Measurements from ENCODE around the gene EEF1A2. TPM values are rescaled to one million over a fixed set of nuclear protein-coding genes. Genes with fewer than 3 reads are reported as not detected.
"Not testable (repeated sequence)": the region's sequence is repeated elsewhere in the genome, so short reads cannot be mapped to it uniquely, and the experiment has no call there.

The EEF1A2 gene
- total RNA-seq, 4 donors from 2014 or later, result 0.75 to 5.0 (median 3.3) TPM

DNA sequence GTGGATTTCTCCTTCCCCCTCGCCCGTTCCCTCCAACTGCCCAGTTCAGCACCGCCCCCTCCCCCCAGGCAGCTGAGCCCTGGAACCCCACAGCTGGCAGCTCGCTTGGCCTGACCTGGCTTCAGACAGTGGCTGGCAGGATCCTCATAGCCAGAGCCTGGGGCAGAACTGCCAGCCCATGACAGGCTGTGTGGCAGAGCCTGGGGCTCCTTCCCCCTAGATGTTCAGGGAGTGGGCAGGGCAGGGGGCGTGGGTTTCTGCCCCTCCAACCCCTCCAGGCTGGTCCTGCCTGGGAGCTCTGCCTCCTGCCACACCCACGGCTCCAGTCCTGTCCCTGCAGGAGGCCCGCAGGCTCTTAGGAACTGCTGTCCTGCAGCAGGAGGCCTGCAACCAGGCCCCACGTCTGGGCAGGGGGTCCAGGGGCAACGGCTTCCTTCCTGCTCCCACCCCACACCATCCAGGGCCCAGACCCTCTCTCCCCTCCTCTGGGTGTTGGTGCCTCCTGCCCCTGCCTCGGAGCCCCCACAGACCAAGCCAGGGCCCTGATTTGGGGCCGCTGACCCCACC is 16.8 kb downstream of the EEF1A2 start:
- WGBS, 2 donors (ENCODE audit: low coverage in 1 of 2), result 35% methylated on average over 9 of the region's 11 CpGs; no CpG with 5 or more reads in 1 of the 2 donors
- Histone ChIP-seq H3K4me1 (no peaks in the 10 kb centered on the region), H3K4me3 (no peak overlapping the region), H3K9me3 (no peaks in the 10 kb centered on the region), H3K36me3 (no peaks in the 10 kb centered on the region), H3K27me3 (peaks cover 89% of the 10 kb centered on the region), H3K27ac (no peak overlapping the region)
- in situ Hi-C loops (cut with MboI; ENCODE audit: low pct_ligation_motif_present in 1 of 4, low pct_unique_long_range_greater_than_20kb in 1 of 4, low sequenced_read_pairs in 3 of 4), result no loop called here
- no peak for DNase-seq
- intact Hi-C loops (cut with DNase I; ENCODE audit: low total_unique reads), result no loop called here
- TF ChIP-seq POLR2AphosphoS5 (IDR thresholded peaks at IDR 0.05) (no peak), EP300 (IDR thresholded peaks at IDR 0.05; ENCODE audit: low read depth) (no peak), POLR2A (IDR thresholded peaks at IDR 0.05) (no peak), CTCF (IDR thresholded peaks at IDR 0.05) (no peak)

DNA sequence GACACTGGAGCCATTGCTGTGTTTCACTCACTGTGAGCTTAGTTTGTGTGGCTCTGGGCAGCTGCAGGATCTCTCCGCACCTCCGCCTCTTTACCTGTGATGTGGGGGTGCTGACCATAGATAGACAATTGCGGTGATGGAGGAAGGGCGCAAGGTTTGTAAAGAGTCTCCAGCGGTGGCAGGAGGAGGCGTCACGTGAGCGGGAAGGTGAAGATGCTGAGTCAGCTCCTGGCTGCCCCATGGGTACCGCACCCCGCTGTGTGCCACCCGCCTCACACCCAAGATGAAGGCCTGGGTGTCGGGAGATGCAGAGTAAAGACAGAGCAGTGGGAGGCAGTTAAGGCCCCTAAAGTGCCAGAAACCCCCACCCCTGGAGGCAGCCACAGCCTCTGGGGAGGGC is 17.4 kb downstream of the EEF1A2 start:
- Histone ChIP-seq H3K36me3 (no peaks in the 10 kb centered on the region), H3K4me1 (no peaks in the 10 kb centered on the region), H3K27ac (no peak overlapping the region), H3K4me3 (no peak overlapping the region), H3K9me3 (no peaks in the 10 kb centered on the region), H3K27me3 (peaks cover 93% of the 10 kb centered on the region)
- in situ Hi-C loops (cut with MboI; ENCODE audit: low pct_ligation_motif_present in 1 of 4, low pct_unique_long_range_greater_than_20kb in 1 of 4, low sequenced_read_pairs in 3 of 4), result no loop called here
- WGBS, 2 donors (ENCODE audit: low coverage in 1 of 2), result 62% methylated on average over 12 of the region's 12 CpGs; no CpG with 5 or more reads in 1 of the 2 donors
- intact Hi-C loops (cut with DNase I; ENCODE audit: low total_unique reads), result no loop called here
- TF ChIP-seq POLR2A (IDR thresholded peaks at IDR 0.05) (no peak), CTCF (IDR thresholded peaks at IDR 0.05) (no peak), EP300 (IDR thresholded peaks at IDR 0.05; ENCODE audit: low read depth) (no peak)
- no peak for DNase-seq

DNA sequence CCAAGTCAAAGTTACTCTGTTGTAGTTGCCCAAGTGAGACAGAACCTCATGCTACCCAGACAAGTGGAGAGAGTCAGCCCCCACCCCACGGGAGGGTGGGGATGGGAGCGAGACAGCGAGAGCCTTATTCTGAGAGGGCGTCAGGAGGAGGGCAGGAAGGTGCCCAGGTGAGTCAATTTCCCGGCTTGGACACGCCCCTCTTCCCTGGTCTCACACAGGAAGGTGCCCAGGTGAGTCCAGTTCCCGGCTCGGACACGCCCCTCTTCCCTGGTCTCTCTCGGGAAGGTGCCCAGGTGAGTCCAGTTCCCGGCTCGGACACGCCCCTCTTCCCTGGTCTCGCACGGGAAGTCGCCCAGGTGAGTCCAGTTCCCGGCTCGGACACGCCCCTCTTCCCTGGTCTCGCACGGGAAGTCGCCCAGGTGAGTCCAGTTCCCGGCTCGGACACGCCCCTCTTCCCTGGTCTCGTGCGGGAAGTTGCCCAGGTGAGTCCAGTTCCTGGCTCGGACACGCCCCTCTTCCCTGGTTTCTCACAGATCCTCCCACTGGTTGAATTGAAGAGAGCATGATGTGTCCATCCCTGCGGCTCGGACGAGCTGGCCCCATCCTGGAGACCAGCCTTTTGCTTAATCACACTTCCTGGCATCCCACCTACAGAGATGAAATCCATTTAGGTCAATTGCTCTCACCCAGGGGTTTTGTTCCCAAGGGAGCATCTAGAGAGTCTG is 19.0 kb downstream of the EEF1A2 start:
- H3K27ac ChIP-seq; H3K36me3 ChIP-seq; H3K4me3 ChIP-seq; DNase-seq; H3K4me1 ChIP-seq; in situ Hi-C loops (cut with MboI; ENCODE audit: low pct_ligation_motif_present in 1 of 4, low pct_unique_long_range_greater_than_20kb in 1 of 4, low sequenced_read_pairs in 3 of 4); H3K9me3 ChIP-seq; intact Hi-C loops (cut with DNase I; ENCODE audit: low total_unique reads): not testable (repeated sequence)
- WGBS, 2 donors (ENCODE audit: low coverage in 1 of 2), result 40 to 55% methylated on average over 1 to 32 of the region's 32 CpGs
- H3K27me3 ChIP-seq, result peaks cover 98% of the 10 kb centered on the region

- in situ Hi-C loops (cut with MboI; ENCODE audit: low pct_ligation_motif_present in 1 of 4, low pct_unique_long_range_greater_than_20kb in 1 of 4, low sequenced_read_pairs in 3 of 4), result no loop called here
- DNase-seq, result no peak
- no peak overlapping the region for H3K27ac ChIP-seq
- TF ChIP-seq CTCF (IDR thresholded peaks at IDR 0.05) (no peak), POLR2AphosphoS5 (IDR thresholded peaks at IDR 0.05) (no peak), EP300 (IDR thresholded peaks at IDR 0.05; ENCODE audit: low read depth) (no peak), POLR2A (IDR thresholded peaks at IDR 0.05) (no peak)
- no peak overlapping the region for H3K4me3 ChIP-seq
- 82% methylated on average over 26 of the region's 34 CpGs; no CpG with 5 or more reads in 1 of the 2 donors for WGBS, 2 donors (ENCODE audit: low coverage in 1 of 2)
- H3K36me3 ChIP-seq, result no peaks in the 10 kb centered on the region
- no peaks in the 10 kb centered on the region for H3K4me1 ChIP-seq
- intact Hi-C loops (cut with DNase I; ENCODE audit: low total_unique reads), result no loop called here
- peaks cover 98% of the 10 kb centered on the region for H3K27me3 ChIP-seq
- no peaks in the 10 kb centered on the region for H3K9me3 ChIP-seq
Observed at GRCh38 chr20:63478346-63479302, 20.3 kb downstream of the EEF1A2 start.

Measured in transverse colon (tissue), 4 donors.